Measurements from ENCODE around the gene CNTNAP4. TPM values are rescaled to one million over a fixed set of nuclear protein-coding genes. Genes with fewer than 3 reads are reported as not detected.

Gene CNTNAP4
- total and polyA plus RNA-seq, 2 of the 4 experiments (the other 2 are of a cell fraction), result not detected

- Histone ChIP-seq H3K27me3 (ENCODE audit: control insufficient read depth, insufficient read depth, low read length) (no peaks in the 10 kb centered on the region), H2BK15ac (ENCODE audit: low read depth, low read length) (no peak overlapping the region), H3K4me3 (ENCODE audit: insufficient read depth, low read depth, low read length) (no peak overlapping the region), H2AK9ac (replicated peaks; ENCODE audit: low read depth, low read length, poor library complexity) (no peak overlapping the region), H3K4me2 (ENCODE audit: low read depth, low read length) (no peak overlapping the region), H3K4me1 (ENCODE audit: control insufficient read depth, insufficient read depth, low read length) (no peaks in the 10 kb centered on the region), H4K91ac (ENCODE audit: insufficient read depth, low read depth, low read length) (no peak overlapping the region), H2BK20ac (ENCODE audit: low read depth, low read length) (no peak overlapping the region), H3K4ac (ENCODE audit: low read depth, low read length) (no peak overlapping the region), H3K18ac (ENCODE audit: low read depth, low read length) (no peak overlapping the region), H2AFZ (replicated peaks; ENCODE audit: low read length, poor library complexity) (no peak overlapping the region), H3K56ac (ENCODE audit: extremely low read depth, insufficient read depth, low read length) (no peak overlapping the region), H3K36me3 (ENCODE audit: control insufficient read depth, insufficient read depth, low read length) (no peaks in the 10 kb centered on the region), H3K9me1 (ENCODE audit: insufficient read depth, low read length) (no peaks in the 10 kb centered on the region), H2BK120ac (ENCODE audit: low read depth, low read length) (no peak overlapping the region), H3K14ac (replicated peaks; ENCODE audit: low read depth, low read length) (no peak overlapping the region), H3K27ac (ENCODE audit: insufficient read depth, low read length) (no peak overlapping the region), H4K20me1 (ENCODE audit: insufficient read depth, low read length) (no peaks in the 10 kb centered on the region), H3K79me1 (ENCODE audit: low read depth in 1 of 2, low read length in 2 of 2) (no peaks in the 10 kb centered on the region), H2BK5ac (ENCODE audit: low read depth, low read length, poor library complexity, severe bottlenecking) (no peak overlapping the region), H2AK5ac (ENCODE audit: low read depth, low read length) (no peak overlapping the region), H3K9ac (ENCODE audit: low read depth, low read length) (no peak overlapping the region), H4K5ac (ENCODE audit: low read depth, low read length) (no peak overlapping the region), H3K9me3 (ENCODE audit: control insufficient read depth, insufficient read depth, low read length) (no peaks in the 10 kb centered on the region; the same call in 1 of the 2 replicates), H4K8ac (ENCODE audit: low read depth in 2 of 2, low read length in 2 of 2) (no peak overlapping the region), H3K23ac (ENCODE audit: low read depth, low read length) (no peak overlapping the region)
- TF ChIP-seq CEBPB (IDR thresholded peaks at IDR 0.05; ENCODE audit: low read depth, low read length), result no peak
- TF ChIP-seq USF2 (IDR thresholded peaks at IDR 0.05; ENCODE audit: low read depth, low read length), result no peak
- no peak for TF ChIP-seq POLR2A (IDR thresholded peaks at IDR 0.05; ENCODE audit: low read depth, low read length)
- no peak for TF ChIP-seq RCOR1 (IDR thresholded peaks at IDR 0.05; ENCODE audit: insufficient replicate concordance, low read length)
- ChIA-PET CTCF (no interaction called here), POLR2A (ENCODE audit: unreplicated experiment) (no interaction called here)
- ATAC-seq (ENCODE audit: low read depth), result no peak
- in situ Hi-C loops (cut with MboI; ENCODE audit: low sequenced_read_pairs), result no loop called here
- no peak for DNase-seq
- dilution Hi-C loops (cut with HindIII; ENCODE audit: low sequenced_read_pairs, unreplicated experiment), result no loop called here
- no CpG with 5 or more reads among the region's 1 CpG for WGBS, 2 experiments (ENCODE audit: extremely low coverage in 2 of 2, insufficient read length in 1 of 2)
- BruUV-seq (replicated peaks), result no TSS peak
- intact Hi-C loops (cut with micrococcal nuclease), result no loop called here
These were observed 241.6 kb downstream of the CNTNAP4 start for GRCh38 chr16:76518781-76519180.
